ENCODE results near the gene ROBO1.
"Not testable (repeated sequence)": the region's sequence is repeated elsewhere in the genome, so short reads cannot be mapped to it uniquely, and the experiment has no call there.

The ROBO1 gene

GRCh38 chr3:78908236-78908635, 859.6 kb downstream of the ROBO1 start:
- no peak for DNase-seq (ENCODE audit: low read depth)

GRCh38 chr3:78907367-78907766, 860.4 kb downstream of the ROBO1 start:
- DNase-seq (ENCODE audit: low read depth) = no peak

DNA sequence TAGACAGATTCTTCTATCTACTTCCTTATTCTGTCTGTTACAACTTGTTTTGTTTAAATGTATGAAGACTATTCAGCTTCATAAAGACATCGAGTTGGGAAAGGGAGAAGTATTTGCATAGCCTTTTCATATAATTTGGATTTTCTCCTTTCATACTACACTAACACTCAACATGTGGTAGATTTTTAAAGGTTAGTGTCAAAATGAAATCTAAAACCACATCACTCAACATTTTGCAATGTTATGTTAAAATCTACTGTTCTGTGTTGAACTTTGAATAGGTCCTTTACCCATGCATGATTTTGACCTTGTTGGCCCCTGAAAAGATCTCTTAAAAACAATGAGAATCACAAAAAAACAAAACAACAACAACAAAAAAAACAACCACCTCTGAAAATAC, 860.9 kb downstream of the ROBO1 start:
- no peak for DNase-seq (ENCODE audit: low read depth)

DNA sequence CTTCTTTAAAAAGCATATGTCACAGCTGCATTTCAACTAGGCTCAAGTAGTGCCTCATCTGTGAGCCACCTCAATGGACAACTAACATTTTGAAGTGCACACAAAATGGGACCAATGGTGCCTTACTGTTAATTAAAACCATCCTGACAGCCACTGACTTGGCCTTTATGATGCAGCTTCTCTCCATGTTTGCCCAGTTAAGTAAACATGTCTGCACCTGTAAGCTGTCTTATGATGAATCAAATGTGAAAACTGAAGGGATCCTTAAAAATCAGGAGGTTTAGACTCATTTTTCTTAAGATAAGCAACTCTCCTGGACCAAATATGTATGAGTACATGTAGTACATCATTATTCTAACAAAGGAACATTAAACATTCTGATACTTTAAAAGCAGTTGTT, 861.6 kb downstream of the ROBO1 start:
- no peak for DNase-seq (ENCODE audit: low read depth)

GRCh38 chr3:78905700-78906099, 862.1 kb downstream of the ROBO1 start:
- no peak for DNase-seq (ENCODE audit: low read depth)

GRCh38 chr3:78901544-78901943, 866.3 kb downstream of the ROBO1 start:
- DNase-seq (ENCODE audit: low read depth) = no peak

GRCh38 chr3:78900880-78901279, 866.9 kb downstream of the ROBO1 start:
- DNase-seq (ENCODE audit: low read depth) = no peak

DNA sequence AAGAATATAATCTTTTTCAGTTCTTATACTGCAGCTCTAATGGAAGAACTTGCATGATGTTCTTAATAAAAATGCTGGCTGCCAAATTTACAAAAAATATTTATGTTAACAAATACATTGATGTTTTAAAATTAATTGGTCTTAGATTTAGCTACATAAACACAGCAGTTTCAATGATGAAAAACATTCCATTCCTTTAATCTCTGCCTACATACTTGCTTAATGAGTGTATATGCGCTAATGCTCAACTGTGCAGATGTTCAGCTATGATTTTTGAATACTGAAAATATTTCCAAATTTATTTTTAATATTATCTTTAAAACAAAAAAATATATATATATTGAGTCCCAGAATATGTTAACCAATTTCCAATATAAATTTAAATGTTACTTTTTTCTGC, 867.4 kb downstream of the ROBO1 start:
- DNase-seq (ENCODE audit: low read depth) = no peak

- no peak for DNase-seq (ENCODE audit: low read depth)
Measured at GRCh38 chr3:78895528-78895927, 872.3 kb downstream of the ROBO1 start.

- DNase-seq (ENCODE audit: low read depth) = no peak
Measured at GRCh38 chr3:78894787-78895186, 873.0 kb downstream of the ROBO1 start.

- no peak for DNase-seq (ENCODE audit: low read depth)
Measured at GRCh38 chr3:78893161-78893560, 874.6 kb downstream of the ROBO1 start.

GRCh38 chr3:78889348-78889747, 878.5 kb downstream of the ROBO1 start:
- DNase-seq (ENCODE audit: low read depth) = no peak

DNA sequence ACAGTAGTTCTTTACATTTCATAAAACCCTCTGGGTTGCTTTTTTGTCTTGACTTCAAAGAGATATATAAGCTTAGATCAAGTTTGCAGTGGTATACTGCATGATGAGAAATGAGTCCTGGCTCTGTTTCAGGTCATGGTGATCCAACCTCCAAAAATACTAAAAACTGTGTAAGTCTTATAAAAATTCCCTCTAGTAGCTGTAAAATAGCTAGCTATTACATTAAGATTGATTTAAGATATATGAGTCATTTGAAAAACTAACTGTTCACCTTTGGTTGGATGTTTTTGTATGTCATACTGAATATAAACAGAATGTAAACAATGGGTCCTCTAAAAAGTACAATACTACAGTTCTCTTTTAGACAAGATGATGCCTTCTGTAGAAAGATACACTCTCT, 879.2 kb downstream of the ROBO1 start:
- no peak for DNase-seq (ENCODE audit: low read depth)

DNA sequence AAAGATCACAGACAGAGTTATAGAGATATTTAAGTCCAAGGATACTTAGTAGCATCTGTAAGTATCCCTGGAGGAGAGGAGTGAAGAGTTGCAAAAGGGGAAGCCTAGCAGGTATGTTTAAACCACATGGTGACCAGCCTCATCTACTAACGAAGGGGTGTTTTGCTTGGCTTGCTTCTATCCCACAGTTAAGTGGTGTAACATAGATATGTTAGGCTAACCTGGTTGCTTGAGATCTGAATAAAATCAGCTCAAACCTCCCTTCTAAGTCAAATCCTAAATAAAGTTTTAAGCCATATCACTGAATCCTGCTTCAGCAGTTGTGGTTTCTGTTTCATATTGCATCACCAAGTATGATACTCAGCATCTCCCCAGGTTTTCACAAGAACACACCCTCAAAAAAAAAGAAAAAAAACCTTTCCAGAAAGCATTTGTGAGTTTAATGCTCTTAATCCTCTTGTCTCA, 880.2 kb downstream of the ROBO1 start:
- DNase-seq (ENCODE audit: low read depth) = no peak

DNA sequence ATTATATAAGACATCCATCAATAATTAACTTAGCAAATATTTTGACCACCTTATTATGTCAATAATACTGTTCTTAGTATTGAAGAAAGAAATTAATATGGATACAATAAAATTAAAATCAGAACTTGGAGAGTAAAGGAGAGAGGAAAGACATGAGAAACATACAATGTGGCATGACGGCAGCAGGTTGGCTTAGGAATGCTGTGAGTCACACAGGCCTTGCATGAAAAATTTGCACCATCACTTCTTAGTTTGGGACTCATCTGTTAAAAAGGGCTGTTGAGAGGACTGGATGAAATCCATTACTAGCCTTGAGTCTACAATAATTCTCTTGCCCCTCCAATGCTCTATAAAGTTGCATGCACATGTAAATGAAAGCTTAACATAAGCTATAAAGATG, 880.8 kb downstream of the ROBO1 start:
- no peak for DNase-seq (ENCODE audit: low read depth)

- DNase-seq (ENCODE audit: low read depth) = not testable (repeated sequence)
Measured at GRCh38 chr3:78884567-78884966, 883.2 kb downstream of the ROBO1 start.

DNA sequence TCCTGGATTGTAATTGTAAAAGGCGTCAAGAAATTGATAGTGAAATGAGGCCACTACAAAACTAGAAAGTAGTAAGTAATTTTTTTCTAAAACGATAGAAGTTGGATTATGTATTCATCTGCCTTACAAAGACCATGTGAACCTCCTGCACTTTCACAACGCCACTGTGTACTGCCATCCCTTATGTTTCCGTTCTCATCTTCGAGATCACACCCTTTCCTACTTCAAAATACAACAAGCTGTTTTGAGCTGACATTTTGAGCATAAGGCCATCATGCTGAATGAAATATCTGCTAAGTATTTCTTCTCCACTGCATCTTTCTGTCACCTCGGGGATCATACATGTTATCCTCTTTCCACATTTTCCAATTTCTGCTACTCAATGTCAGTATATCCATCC, 885.5 kb downstream of the ROBO1 start:
- no peak for DNase-seq (ENCODE audit: low read depth)

DNA sequence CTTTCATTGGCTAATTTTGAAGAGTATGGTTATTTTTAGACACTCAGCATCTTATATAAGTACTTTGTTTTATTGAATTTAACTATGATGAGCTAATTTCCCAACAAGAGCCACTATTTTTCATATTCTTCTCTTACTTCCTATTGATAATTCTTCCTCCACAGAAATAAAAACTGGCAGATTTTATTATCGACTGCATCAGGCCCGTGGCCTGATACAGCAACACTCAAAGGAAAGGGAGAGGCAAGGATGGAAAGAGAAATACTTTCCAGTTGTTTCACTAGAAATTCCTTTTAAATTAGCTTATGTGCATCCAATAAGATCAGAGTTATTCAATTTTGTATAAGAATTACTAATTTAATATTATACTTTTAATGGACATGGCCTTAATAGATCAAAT, 886.3 kb downstream of the ROBO1 start:
- DNase-seq (ENCODE audit: low read depth) = no peak

DNA sequence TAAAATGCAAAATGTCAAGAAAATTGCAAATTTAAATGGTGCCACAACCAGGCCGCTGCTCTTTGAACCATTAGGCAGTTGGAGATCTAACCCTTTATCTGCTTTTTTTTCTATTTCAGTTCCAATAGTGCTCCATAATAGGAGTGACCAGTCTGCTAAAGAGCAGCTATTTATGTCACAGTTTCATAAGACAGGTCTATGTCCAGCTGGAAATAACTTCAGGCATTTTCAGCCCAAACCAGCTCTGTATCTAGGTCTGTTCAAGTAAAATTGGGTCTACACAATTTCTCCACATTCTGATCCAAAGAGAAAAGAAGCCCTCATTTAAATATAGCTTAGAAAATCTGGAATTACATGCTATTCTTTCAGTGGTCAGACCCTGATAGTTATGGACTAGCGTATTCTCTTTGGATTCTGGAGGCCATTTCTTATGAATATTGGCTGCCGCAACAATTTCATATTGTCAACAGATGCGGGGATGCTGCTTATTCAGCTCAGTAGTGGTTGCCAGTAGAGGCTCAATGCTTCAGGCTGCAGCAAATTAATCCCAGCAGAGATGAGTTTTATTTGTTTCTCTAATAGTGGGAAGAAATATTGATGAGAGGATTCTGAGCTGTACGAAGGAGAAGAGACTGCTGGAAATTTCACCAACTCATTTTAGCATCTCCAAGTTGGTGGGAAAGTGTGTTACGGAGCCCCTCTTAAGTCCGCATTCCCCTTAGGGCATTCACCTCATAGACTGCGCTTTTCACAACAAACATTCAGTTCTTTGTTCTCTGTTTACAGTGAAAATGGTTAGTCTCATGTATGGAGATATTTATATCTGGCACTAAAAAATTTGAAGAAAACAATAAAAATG, 887.0 kb downstream of the ROBO1 start:
- no peak for DNase-seq (ENCODE audit: low read depth)

DNA sequence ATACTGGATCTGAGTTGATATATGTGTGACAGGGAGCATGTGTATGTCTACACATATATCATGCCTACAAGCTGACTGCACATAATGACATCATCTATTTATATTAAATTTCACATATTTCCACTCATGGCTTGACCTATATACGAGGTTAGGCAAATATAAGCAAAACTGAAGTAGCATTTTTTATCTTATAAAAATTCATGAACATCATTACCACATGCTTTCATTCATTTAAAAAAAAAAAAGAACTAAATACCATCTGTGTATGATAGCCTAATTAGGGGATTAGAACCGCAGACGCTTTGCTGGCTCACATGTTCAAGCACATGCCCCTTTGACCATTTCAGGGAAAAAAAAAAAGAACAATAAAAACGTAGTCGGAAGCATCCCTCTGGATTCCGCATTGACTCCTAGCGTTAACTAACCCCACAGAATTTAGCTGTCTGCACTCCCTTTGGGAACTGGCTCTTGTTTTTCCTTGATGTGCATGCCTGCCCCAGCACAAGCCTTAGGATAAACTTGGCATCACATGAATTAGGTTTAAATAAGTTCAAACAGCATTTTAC, 888.4 kb downstream of the ROBO1 start:
- no peak for DNase-seq (ENCODE audit: low read depth)

- DNase-seq (ENCODE audit: low read depth) = no peak
Measured at GRCh38 chr3:78878789-78879188, 889.0 kb downstream of the ROBO1 start.

DNA sequence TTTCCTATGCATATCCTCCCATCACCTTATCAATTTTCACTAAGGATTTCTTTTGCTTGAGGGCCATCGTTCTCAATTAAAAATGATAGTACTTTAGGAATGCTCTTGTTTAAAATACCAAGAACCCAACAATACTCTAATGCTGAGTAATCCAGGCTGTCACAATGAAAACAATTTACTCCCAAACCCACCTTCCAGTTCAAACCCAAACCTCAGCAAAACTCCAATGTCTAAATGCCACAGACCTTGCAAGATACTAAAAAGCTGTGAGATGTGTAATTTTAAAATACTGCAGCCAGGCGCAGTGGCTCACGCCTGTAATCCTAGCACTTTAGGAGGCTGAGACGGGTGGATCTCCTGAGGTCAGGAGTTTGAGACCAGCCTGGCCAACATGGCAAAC, 889.8 kb downstream of the ROBO1 start:
- no peak for DNase-seq (ENCODE audit: low read depth)

DNA sequence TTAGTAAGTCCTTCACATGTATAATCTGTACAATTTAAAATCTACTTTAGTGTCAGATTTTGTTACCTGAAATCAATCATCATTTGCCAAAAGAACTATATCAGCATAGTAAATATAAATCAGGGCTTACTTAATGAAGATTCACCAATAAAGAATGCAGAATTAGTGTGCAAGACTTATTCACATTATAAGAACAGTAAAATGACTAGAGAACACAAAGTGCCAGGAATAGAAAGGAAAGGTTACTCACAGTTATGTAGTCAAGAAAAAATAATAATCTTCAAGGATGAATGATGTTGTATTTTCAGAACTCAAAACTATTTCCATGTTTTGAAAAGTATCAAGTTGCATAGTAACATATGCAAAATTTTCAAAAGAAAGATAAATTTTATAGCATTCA, 891.9 kb downstream of the ROBO1 start:
- DNase-seq (ENCODE audit: low read depth) = no peak

- DNase-seq (ENCODE audit: low read depth) = no peak
Measured at GRCh38 chr3:78875436-78875835, 892.4 kb downstream of the ROBO1 start.

Measured in stimulated activated CD8-positive, alpha-beta memory T cell treated with anti-CD3 and anti-CD28 coated beads, Interleukin-4, amount 100 ng/mL, for 24 hours (primary cell).